ENCODE results near the gene ZFYVE26. TPM values are rescaled to one million over a fixed set of nuclear protein-coding genes. Genes with fewer than 3 reads are reported as not detected.

ZFYVE26 gene
- total RNA-seq: 10 to 100 TPM; 19.1 to 19.2 TPM

DNA sequence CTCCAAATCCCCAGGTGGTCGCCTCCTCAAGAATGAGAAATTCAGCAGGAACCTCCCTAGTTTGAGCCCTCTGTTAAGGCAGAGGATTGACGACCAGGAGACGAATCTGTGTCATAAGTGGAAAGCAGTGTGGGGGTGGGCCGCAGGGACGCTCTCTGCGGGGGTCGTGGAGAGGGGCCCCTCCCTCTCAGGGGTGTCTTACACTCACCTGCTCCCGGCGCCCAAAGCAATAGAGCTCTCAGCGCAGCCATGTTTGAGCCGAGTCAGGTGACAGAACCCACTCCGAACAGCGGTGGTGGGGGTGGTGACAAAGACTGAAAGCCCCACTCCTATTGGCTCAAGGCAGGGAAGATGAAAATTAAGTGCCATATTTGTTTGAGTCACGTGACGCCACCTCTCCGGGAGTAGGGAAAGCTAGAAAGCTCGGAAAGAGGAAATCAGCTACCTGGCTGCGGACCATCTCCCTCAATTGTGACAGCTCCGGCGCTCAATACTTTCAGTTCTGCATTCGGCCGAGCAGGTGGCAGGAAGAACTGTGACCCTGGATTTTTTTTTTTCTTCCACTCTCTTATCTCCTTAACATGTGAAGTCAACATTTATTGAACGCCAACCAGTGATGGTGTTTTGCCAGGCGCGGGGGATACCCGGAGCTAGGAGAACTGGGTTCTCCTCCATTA is at the start of gene ZFYVE26:
ZFYVE26 (minus strand) TSS at position 265 of the 677 bp plus-strand sequence. CDS start 627 bp downstream, outside the sequence.
- H3K9me3 ChIP-seq: no peaks in the 10 kb centered on the region
- DNase-seq: peak; percentile 97
- intact Hi-C loops (cut with DNase I): no loop called here

GRCh38 chr14:67863223-67863622 is 46.8 kb upstream of the ZFYVE26 start:
- no peak overlapping the region for H3K27ac ChIP-seq
- no peak for TF ChIP-seq CTCF (IDR thresholded peaks at IDR 0.05)

More for the DNA sequence above, at the start of gene ZFYVE26:
- H3K4me3 ChIP-seq: peak within 1 kb of the TSS; percentile 74
- no peaks in the 10 kb centered on the region for H3K27me3 ChIP-seq
- no peak for TF ChIP-seq CTCF (IDR thresholded peaks at IDR 0.05)
- peak within 1 kb of the TSS; percentile 68 to 80 for H3K9ac ChIP-seq (ENCODE audit: low read depth in 2 of 2, low read length in 2 of 2)
- peak within 1 kb of the TSS; percentile 80 for H3K27ac ChIP-seq
- H3K36me3 ChIP-seq: no peaks in the 10 kb centered on the region
- H3K4me1 ChIP-seq: peaks cover 5% of the 10 kb centered on the region

DNA sequence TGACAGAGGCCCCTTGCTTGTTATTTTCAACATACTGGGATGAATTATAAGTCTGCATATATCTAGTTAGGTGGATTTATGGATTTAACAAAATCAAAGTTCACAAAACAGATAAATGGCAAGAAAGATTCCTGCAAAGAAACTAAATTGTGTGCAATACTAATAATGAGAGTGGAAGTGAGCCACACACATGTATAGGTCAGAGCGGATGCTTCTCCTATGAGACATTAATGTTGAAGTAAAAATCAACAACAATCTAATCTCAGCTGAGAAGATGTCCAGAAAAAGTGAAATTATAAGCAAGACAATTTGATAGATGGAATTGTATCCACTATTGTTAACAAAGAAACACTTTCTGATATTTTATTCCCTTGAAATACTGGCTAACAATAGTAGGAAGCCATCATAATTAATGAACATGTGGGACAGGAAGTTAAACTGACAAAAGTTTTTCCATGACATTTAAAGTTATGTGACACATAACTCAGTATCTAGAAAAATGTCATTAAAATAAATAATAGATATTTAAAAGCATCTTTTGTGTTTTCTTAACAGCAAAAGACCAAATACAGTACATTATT is 42.9 kb upstream of the ZFYVE26 start:
- no peak for TF ChIP-seq CTCF (IDR thresholded peaks at IDR 0.05)
- Histone ChIP-seq H3K9ac (ENCODE audit: low read depth in 2 of 2, low read length in 2 of 2) (no peak overlapping the region), H3K4me3 (no peak overlapping the region), H3K27ac (no peak overlapping the region), H3K27me3 (no peaks in the 10 kb centered on the region), H3K36me3 (no peaks in the 10 kb centered on the region), H3K4me1 (no peaks in the 10 kb centered on the region), H3K9me3 (no peaks in the 10 kb centered on the region)
- DNase-seq: no peak
- intact Hi-C loops (cut with DNase I): no loop called here

More at GRCh38 chr14:67863223-67863622, 46.8 kb upstream of the ZFYVE26 start:
- no peak for DNase-seq
- no peaks in the 10 kb centered on the region for H3K9me3 ChIP-seq
- no peaks in the 10 kb centered on the region for H3K36me3 ChIP-seq
- intact Hi-C loops (cut with DNase I): no loop called here
- H3K27me3 ChIP-seq: no peaks in the 10 kb centered on the region
- H3K4me1 ChIP-seq: no peaks in the 10 kb centered on the region
- no peak overlapping the region for H3K4me3 ChIP-seq
- no peak overlapping the region for H3K9ac ChIP-seq (ENCODE audit: low read depth in 2 of 2, low read length in 2 of 2)

GRCh38 chr14:67857778-67858350 is 41.5 kb upstream of the ZFYVE26 start:
- H3K27me3 ChIP-seq: no peaks in the 10 kb centered on the region
- no peaks in the 10 kb centered on the region for H3K9me3 ChIP-seq
- intact Hi-C loops (cut with DNase I): no loop called here
- H3K27ac ChIP-seq: no peak overlapping the region
- DNase-seq: no peak
- no peaks in the 10 kb centered on the region for H3K4me1 ChIP-seq
- no peak overlapping the region for H3K4me3 ChIP-seq
- no peak overlapping the region for H3K9ac ChIP-seq (ENCODE audit: low read depth in 2 of 2, low read length in 2 of 2)
- H3K36me3 ChIP-seq: no peaks in the 10 kb centered on the region
- TF ChIP-seq CTCF (IDR thresholded peaks at IDR 0.05): no peak

DNA sequence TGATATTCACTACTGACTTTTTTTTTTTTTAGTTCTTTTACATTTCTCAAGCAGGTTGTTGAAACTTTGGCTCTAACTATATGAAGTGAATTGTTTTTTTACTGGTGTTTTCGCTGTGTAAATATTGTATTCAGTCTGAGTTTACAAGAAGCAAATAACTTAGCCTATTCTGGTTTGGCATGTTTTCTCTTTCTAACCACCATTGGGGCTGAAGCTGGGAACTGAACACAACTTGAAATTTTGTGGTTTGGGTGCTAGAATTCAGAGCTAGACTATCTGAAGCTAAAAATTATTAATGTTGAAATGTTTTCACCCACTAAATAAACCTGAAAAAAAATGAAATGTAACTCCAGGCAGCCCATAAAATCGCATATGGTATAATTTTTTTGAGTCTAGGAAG is 40.4 kb upstream of the ZFYVE26 start:
- H3K27ac ChIP-seq: no peak overlapping the region
- no peaks in the 10 kb centered on the region for H3K36me3 ChIP-seq
- H3K9me3 ChIP-seq: no peaks in the 10 kb centered on the region
- no peaks in the 10 kb centered on the region for H3K27me3 ChIP-seq
- H3K9ac ChIP-seq (ENCODE audit: low read depth in 2 of 2, low read length in 2 of 2): no peak overlapping the region
- intact Hi-C loops (cut with DNase I): no loop called here
- H3K4me1 ChIP-seq: no peaks in the 10 kb centered on the region
- no peak for TF ChIP-seq CTCF (IDR thresholded peaks at IDR 0.05)
- H3K4me3 ChIP-seq: no peak overlapping the region
- DNase-seq: no peak

All from colonic mucosa (tissue), 4 donors.